ENCODE measurements around the gene ZNF766. TPM values are rescaled to one million over a fixed set of nuclear protein-coding genes. Genes with fewer than 3 reads are reported as not detected.

Gene ZNF766
- total and polyA plus RNA-seq, 2 of the 13 experiments (the other 11 are each of a cell fraction or from before 2014, with no cell fraction given) = 5.2 to 10.3 TPM

- TF ChIP-seq PAXIP1 (CRISPR knock-in tag; conservative IDR thresholded peaks at IDR 0.05) (peak; percentile 48; the same call in 1 of the 2 replicates), SP1 (IDR thresholded peaks at IDR 0.05) (no peak), SP1 (CRISPR knock-in tag; IDR thresholded peaks at IDR 0.05) (peak; percentile 95), KAT8 (CRISPR knock-in tag; IDR thresholded peaks at IDR 0.05) (peak; percentile 83), DRAP1 (CRISPR knock-in tag; IDR thresholded peaks at IDR 0.05) (peak; percentile 80), ZBTB40 (IDR thresholded peaks at IDR 0.05) (no peak), ZBTB40 (CRISPR knock-in tag; IDR thresholded peaks at IDR 0.05) (peak; percentile 30; the same call in 1 of the 2 replicates), ATF1 (CRISPR knock-in tag; IDR thresholded peaks at IDR 0.05) (peak; percentile 79), EEA1 (CRISPR knock-in tag; IDR thresholded peaks at IDR 0.05; ENCODE audit: borderline replicate concordance) (0 out of 2 replicates have a peak, but pooled peaks have one; percentile 53), TGIF2 (CRISPR knock-in tag; IDR thresholded peaks at IDR 0.05) (peak; percentile 31; the same call in 1 of the 2 replicates), HOMEZ (CRISPR knock-in tag; IDR thresholded peaks at IDR 0.05; ENCODE audit: low read depth) (peak; percentile 51; the same call in 1 of the 2 replicates), ZSCAN29 (CRISPR knock-in tag; conservative IDR thresholded peaks at IDR 0.05) (0 out of 2 replicates have a peak, but pooled peaks have one; percentile 16)
Observed at GRCh38 chr19:52269338-52270261, at the start of gene ZNF766 (continued).
